GM21576 (cell line): ENCODE results near the gene RBBP5.

Experiments used
- ATAC-seq: cut with Tn5 transposase; IDR thresholded peaks from one replicate; pipeline ENCODE4 v1.9.1; 2021; ENCODE audit warnings: mild to moderate bottlenecking, moderate library complexity; ENCODE audit not compliant: unreplicated experiment

Gene RBBP5

GRCh38 chr1:205058853-205059252, 62.9 kb downstream of the RBBP5 start:
- ATAC-seq, result no peak

GRCh38 chr1:205057808-205058575, 63.8 kb downstream of the RBBP5 start:
- no peak for ATAC-seq

- ATAC-seq, result no peak
These were observed 64.7 kb downstream of the RBBP5 start for GRCh38 chr1:205056956-205057568.

GRCh38 chr1:205056188-205056611, 65.6 kb downstream of the RBBP5 start:
- ATAC-seq, result no peak

GRCh38 chr1:205054013-205054412, 67.8 kb downstream of the RBBP5 start:
- no peak for ATAC-seq

- ATAC-seq, result no peak
These were observed 68.5 kb downstream of the RBBP5 start for GRCh38 chr1:205053296-205053695.

GRCh38 chr1:205052690-205053089, 69.1 kb downstream of the RBBP5 start:
- ATAC-seq, result no peak

- no peak for ATAC-seq
These were observed 72.3 kb downstream of the RBBP5 start for GRCh38 chr1:205049479-205049878.

GRCh38 chr1:205048382-205048781, 73.4 kb downstream of the RBBP5 start:
- ATAC-seq, result no peak

GRCh38 chr1:205047764-205048231, 74.0 kb downstream of the RBBP5 start:
- no peak for ATAC-seq

- no peak for ATAC-seq
These were observed 74.9 kb downstream of the RBBP5 start for GRCh38 chr1:205046870-205047269.

GRCh38 chr1:205045146-205045545, 76.6 kb downstream of the RBBP5 start:
- ATAC-seq, result no peak

- no peak for ATAC-seq
These were observed 77.0 kb downstream of the RBBP5 start for GRCh38 chr1:205044741-205045140.

GRCh38 chr1:205043866-205044265, 77.9 kb downstream of the RBBP5 start:
- ATAC-seq, result no peak

GRCh38 chr1:205042911-205043806, 78.6 kb downstream of the RBBP5 start, which contains the start of gene CNTN2:
CNTN2 (plus strand) TSS chr1:205043212; CDS start chr1:205053186, 9,974 bp downstream.
- ATAC-seq, result no peak

- ATAC-seq, result no peak
These were observed 79.5 kb downstream of the RBBP5 start for GRCh38 chr1:205041998-205042910.

GRCh38 chr1:205041001-205041715, 80.6 kb downstream of the RBBP5 start:
- ATAC-seq, result no peak

- no peak for ATAC-seq
These were observed 83.5 kb downstream of the RBBP5 start for GRCh38 chr1:205038132-205038786.

GRCh38 chr1:205037539-205037938, 84.2 kb downstream of the RBBP5 start:
- ATAC-seq, result no peak
